ENCODE results near the gene SFSWAP.
"Not testable (repeated sequence)": the region's sequence is repeated elsewhere in the genome, so short reads cannot be mapped to it uniquely, and the experiment has no call there.

DNA sequence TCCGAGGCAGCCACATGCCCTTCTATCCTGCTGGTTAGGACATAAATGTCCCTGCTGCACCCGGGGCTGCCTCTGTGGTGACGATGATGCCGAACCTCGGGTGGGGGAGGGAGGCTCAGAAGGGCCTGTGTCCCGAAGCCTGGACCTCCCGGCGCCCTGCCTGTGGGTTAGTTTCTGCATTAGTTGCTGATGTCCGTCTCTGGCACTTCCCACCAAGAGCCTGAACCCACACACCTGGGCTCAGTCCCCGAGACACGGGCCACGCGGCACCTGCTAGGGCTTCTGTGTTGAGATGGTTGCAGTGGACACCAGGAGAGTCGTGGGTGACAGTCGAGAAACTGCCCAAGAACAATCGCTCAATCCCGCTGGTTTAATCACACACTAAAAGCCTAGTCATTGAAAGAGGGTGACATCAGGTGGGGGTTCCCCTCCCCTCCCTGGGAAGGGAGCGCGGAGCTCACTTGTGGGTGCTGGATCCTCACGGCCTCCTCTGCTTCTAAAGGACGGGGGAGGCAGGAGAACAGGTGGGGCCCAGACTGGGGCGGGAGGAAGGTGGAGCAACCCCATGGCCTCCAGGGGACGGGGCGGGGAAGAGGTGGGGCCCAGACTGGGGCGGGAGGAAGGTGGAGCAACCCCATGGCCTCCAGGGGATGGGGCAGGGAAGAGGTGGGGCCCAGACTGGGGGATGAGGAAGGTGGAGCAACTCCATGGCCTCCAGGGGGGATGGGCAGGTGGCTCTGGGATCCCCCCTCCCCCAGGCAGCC lies 29.0 kb upstream of the SFSWAP start:
- TF ChIP-seq, protein P1, sequence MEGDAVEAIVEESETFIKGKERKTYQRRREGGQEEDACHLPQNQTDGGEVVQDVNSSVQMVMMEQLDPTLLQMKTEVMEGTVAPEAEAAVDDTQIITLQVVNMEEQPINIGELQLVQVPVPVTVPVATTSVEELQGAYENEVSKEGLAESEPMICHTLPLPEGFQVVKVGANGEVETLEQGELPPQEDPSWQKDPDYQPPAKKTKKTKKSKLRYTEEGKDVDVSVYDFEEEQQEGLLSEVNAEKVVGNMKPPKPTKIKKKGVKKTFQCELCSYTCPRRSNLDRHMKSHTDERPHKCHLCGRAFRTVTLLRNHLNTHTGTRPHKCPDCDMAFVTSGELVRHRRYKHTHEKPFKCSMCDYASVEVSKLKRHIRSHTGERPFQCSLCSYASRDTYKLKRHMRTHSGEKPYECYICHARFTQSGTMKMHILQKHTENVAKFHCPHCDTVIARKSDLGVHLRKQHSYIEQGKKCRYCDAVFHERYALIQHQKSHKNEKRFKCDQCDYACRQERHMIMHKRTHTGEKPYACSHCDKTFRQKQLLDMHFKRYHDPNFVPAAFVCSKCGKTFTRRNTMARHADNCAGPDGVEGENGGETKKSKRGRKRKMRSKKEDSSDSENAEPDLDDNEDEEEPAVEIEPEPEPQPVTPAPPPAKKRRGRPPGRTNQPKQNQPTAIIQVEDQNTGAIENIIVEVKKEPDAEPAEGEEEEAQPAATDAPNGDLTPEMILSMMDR (IDR thresholded peaks at IDR 0.05; ENCODE audit: low read depth, low read length, poor library complexity, severe bottlenecking), result not testable (repeated sequence)
- not testable (repeated sequence) for TF ChIP-seq EZH2phosphoT487 (IDR thresholded peaks at IDR 0.05; ENCODE audit: borderline replicate concordance, low read length)
